DOHH2 (cell line): Measurements from ENCODE around the gene MTHFD1.

Experiments used
- H3F3A ChIP-seq: fragments of 200-600 bp; sonication (generic), shearing (Covaris generic); 2 replicates; pipeline ENCODE4 v1.6.0; 2016; ENCODE audit warnings: antibody characterized with exemption, mild to moderate bottlenecking; ENCODE audit not compliant: control insufficient read depth, insufficient read depth
- H3K27ac ChIP-seq: fragments of 200-600 bp; sonication (generic); 2 replicates; pipeline ENCODE4 v1.5.1; 2014; ENCODE audit warnings: low read depth, mild to moderate bottlenecking, low read length, moderate library complexity
- H3K27me3 ChIP-seq: fragments of 200-600 bp; sonication (generic); 2 replicates; pipeline ENCODE4 v1.6.1; 2014; ENCODE audit warnings: mild to moderate bottlenecking, low read length, mixed read lengths; ENCODE audit not compliant: control insufficient read depth
- H3K36me3 ChIP-seq: fragments of 200-600 bp; sonication (generic); 2 replicates; pipeline ENCODE4 v1.6.1; 2014; ENCODE audit warnings: mild to moderate bottlenecking, low read length, moderate library complexity, mixed read lengths; ENCODE audit not compliant: control insufficient read depth
- H3K4me1 ChIP-seq: fragments of 200-600 bp; sonication (generic); 2 replicates; pipeline ENCODE4 v1.6.1; 2014; ENCODE audit warnings: mild to moderate bottlenecking, low read length, mixed read lengths; ENCODE audit not compliant: control insufficient read depth
- H3K4me2 ChIP-seq: fragments of 200-600 bp; sonication (generic); 2 replicates; pipeline ENCODE4 v1.6.0; 2014; ENCODE audit warnings: mild to moderate bottlenecking, low read length, moderate library complexity
- H3K4me3 ChIP-seq: fragments of 200-600 bp; sonication (generic); 2 replicates; pipeline ENCODE4 v1.5.1; 2014; ENCODE audit warnings: mild to moderate bottlenecking, low read length, mixed read lengths
- H3K79me2 ChIP-seq: fragments of 200-600 bp; sonication (generic); 2 replicates; pipeline ENCODE4 v1.6.1; 2014; ENCODE audit warnings: mild to moderate bottlenecking, low read length, mixed read lengths; ENCODE audit not compliant: control insufficient read depth
- H3K9me2 ChIP-seq: fragments of 200-600 bp; sonication (generic); replicated peaks from 2 replicates; pipeline ENCODE4 v1.6.1; 2014; ENCODE audit warnings: mild to moderate bottlenecking, low read length, mixed read lengths; ENCODE audit not compliant: control insufficient read depth
- H3K9me3 ChIP-seq: fragments of 200-600 bp; sonication (generic); 2 replicates; pipeline ENCODE4 v1.6.1; 2014; ENCODE audit warnings: antibody characterized with exemption, low read length, mixed read lengths; ENCODE audit not compliant: control insufficient read depth, insufficient read depth
- H4K20me1 ChIP-seq: fragments of 200-600 bp; sonication (generic); 2 replicates; pipeline ENCODE4 v1.6.0; 2014; ENCODE audit warnings: low read depth, mild to moderate bottlenecking, antibody characterized with exemption, low read length, moderate library complexity; ENCODE audit not compliant: control insufficient read depth, insufficient read depth
- CTCF ChIP-seq: fragments of 200-600 bp; sonication (generic); IDR thresholded peaks from one replicate; pipeline ENCODE4 v1.5.1; 2014; ENCODE audit warnings: antibody characterized with exemption, mild to moderate bottlenecking, low read depth, low read length; ENCODE audit not compliant: poor library complexity, severe bottlenecking
- EZH2phosphoT487 ChIP-seq: fragments of 200-600 bp; sonication (generic); IDR thresholded peaks from 2 replicates; pipeline ENCODE4 v1.6.1; 2017; ENCODE audit warnings: borderline replicate concordance, mild to moderate bottlenecking, antibody characterized with exemption, low read length, moderate library complexity, mixed read lengths

The MTHFD1 gene

GRCh38 chr14:64387782-64388532, at the start of gene MTHFD1:
MTHFD1 (plus strand) TSS chr14:64388353; CDS start chr14:64388428, 75 bp downstream.
- H3K36me3 ChIP-seq = peaks cover 49% of the 10 kb centered on the region
- peak within 1 kb of the TSS; percentile 81 for H3K27ac ChIP-seq
- H3K4me3 ChIP-seq = peak within 1 kb of the TSS; percentile 93
- peak within 1 kb of the TSS; percentile 85 for H3K4me2 ChIP-seq
- H3K4me1 ChIP-seq = peaks cover 47% of the 10 kb centered on the region
- no peaks in the 10 kb centered on the region for H3K27me3 ChIP-seq
- H3K9me2 ChIP-seq = no peaks in the 10 kb centered on the region
- H3K9me3 ChIP-seq = no peaks in the 10 kb centered on the region
- peaks cover 6% of the 10 kb centered on the region for H4K20me1 ChIP-seq
- H3F3A ChIP-seq = peaks cover 2% of the 10 kb centered on the region; the same call in 1 of the 2 replicates
- TF ChIP-seq CTCF = no peak
- TF ChIP-seq EZH2phosphoT487 = no peak
- H3K79me2 ChIP-seq = peaks cover 73% of the 10 kb centered on the region

GRCh38 chr14:64338616-64339316, 49.4 kb upstream of the MTHFD1 start:
- TF ChIP-seq EZH2phosphoT487 (no peak), CTCF (no peak)
- H3K36me3 ChIP-seq = peaks cover 9% of the 10 kb centered on the region
- H3K27me3 ChIP-seq = no peaks in the 10 kb centered on the region
- H3K4me1 ChIP-seq = peaks cover 30% of the 10 kb centered on the region
- H3K9me3 ChIP-seq = peaks cover 10% of the 10 kb centered on the region
- H3K4me3 ChIP-seq = peak overlapping the region; percentile 99
- H3K9me2 ChIP-seq = no peaks in the 10 kb centered on the region
- no peaks in the 10 kb centered on the region for H4K20me1 ChIP-seq
- H3K27ac ChIP-seq = peak overlapping the region; percentile 90
- no peaks in the 10 kb centered on the region for H3F3A ChIP-seq
- H3K79me2 ChIP-seq = peaks cover 20% of the 10 kb centered on the region
- H3K4me2 ChIP-seq = peak overlapping the region; percentile 95

GRCh38 chr14:64340560-64341196, 47.5 kb upstream of the MTHFD1 start:
- Histone ChIP-seq H3K9me2 (no peaks in the 10 kb centered on the region), H3K4me2 (no peak overlapping the region), H3K79me2 (peaks cover 20% of the 10 kb centered on the region), H3K4me1 (peaks cover 34% of the 10 kb centered on the region), H3K27ac (no peak overlapping the region), H3K27me3 (no peaks in the 10 kb centered on the region), H4K20me1 (no peaks in the 10 kb centered on the region), H3K9me3 (peaks cover 10% of the 10 kb centered on the region), H3K36me3 (peaks cover 9% of the 10 kb centered on the region), H3K4me3 (no peak overlapping the region), H3F3A (no peaks in the 10 kb centered on the region)
- TF ChIP-seq CTCF (no peak), EZH2phosphoT487 (no peak)
